Measurements from ENCODE around the gene DTX4. TPM values are rescaled to one million over a fixed set of nuclear protein-coding genes. Genes with fewer than 3 reads are reported as not detected.

Gene DTX4
- total RNA-seq, 1 donor from 2014 or later = 43.1 TPM

GRCh38 chr11:59141191-59141590 lies 30.7 kb upstream of the DTX4 start:
- Histone ChIP-seq H3K4me1 (peaks cover 21% of the 10 kb centered on the region), H3K4me3 (no peak overlapping the region), H3K36me3 (peaks cover 14% of the 10 kb centered on the region), H3K27ac (no peak overlapping the region), H3K9me3 (no peaks in the 10 kb centered on the region), H3K27me3 (no peaks in the 10 kb centered on the region)
- DNase-seq (no peak), ATAC-seq (no peak)
- intact Hi-C loops (cut with DNase I) = no loop called here
- no peak for TF ChIP-seq CTCF (IDR thresholded peaks at IDR 0.05)

DNA sequence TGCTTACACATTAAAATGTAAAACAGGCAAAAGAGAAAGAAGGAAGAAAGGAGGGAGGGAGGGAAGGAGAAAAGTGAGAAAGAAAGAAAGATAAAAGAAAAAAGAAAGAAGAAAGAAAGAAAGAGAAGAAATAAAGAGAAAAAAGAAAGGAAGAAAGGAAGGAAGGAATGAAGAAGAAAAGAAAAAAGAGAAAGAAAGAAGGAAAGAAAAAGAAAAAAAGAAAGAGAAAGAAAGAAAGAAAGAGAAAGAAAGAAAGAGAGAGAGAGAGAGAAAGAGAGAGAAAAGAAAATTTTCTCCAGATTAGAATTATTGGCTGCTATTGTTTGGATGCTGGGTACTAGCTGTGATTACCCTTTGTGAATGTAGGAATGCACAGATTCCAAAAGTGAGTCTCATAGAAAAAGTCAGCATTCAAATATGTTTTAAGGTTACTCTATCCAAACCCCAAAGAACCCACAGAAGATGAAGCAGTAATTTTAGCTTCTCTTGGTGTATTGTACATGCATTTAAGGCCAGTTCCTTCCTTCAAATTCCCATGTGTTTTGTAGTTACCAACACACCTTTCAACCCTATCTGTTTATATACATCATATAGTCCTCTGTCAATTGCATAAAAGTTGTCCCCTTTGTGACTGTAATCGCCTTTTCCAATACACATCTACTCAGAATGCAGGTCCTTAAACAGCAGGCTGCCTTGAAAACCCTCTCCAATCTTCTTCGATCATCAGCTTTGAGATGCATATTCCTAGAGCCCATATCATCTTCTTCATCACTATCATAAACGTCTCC lies 30.1 kb upstream of the DTX4 start:
- intact Hi-C loops (cut with DNase I) = no loop called here
- H3K4me1 ChIP-seq = peaks cover 21% of the 10 kb centered on the region

GRCh38 chr11:59142530-59143507 lies 29.1 kb upstream of the DTX4 start, which contains the start of gene FAM111A:
Gene FAM111A, plus strand, starts transcription at chr11:59142856. Its CDS starts 6,017 bp downstream, at chr11:59148873.
- Histone ChIP-seq H3K9me3 (no peaks in the 10 kb centered on the region), H3K4me1 (peaks cover 21% of the 10 kb centered on the region), H3K27me3 (no peaks in the 10 kb centered on the region), H3K4me3 (peak within 1 kb of the TSS; percentile 75), H3K36me3 (peaks cover 15% of the 10 kb centered on the region), H3K27ac (peak within 1 kb of the TSS; percentile 89)
- peak; percentile 30 for TF ChIP-seq CTCF (IDR thresholded peaks at IDR 0.05)
- intact Hi-C loops (cut with DNase I) = no loop called here
- DNase-seq (peak; percentile 96), ATAC-seq (peak; percentile 95)

More for the DNA sequence above, 30.1 kb upstream of the DTX4 start:
- H3K4me3 ChIP-seq = peak overlapping the region; percentile 75
- H3K36me3 ChIP-seq = peaks cover 14% of the 10 kb centered on the region
- H3K9me3 ChIP-seq = no peaks in the 10 kb centered on the region
- peak overlapping the region; percentile 89 for H3K27ac ChIP-seq
- ATAC-seq (no peak), DNase-seq (no peak)
- no peaks in the 10 kb centered on the region for H3K27me3 ChIP-seq
- TF ChIP-seq CTCF (IDR thresholded peaks at IDR 0.05) = no peak

- peaks cover 21% of the 10 kb centered on the region for H3K4me1 ChIP-seq
These were observed 27.8 kb upstream of the DTX4 start for GRCh38 chr11:59144096-59144495.

More at GRCh38 chr11:59144096-59144495, 27.8 kb upstream of the DTX4 start:
- intact Hi-C loops (cut with DNase I) = no loop called here
- H3K4me3 ChIP-seq = peak overlapping the region; percentile 75
- no peaks in the 10 kb centered on the region for H3K27me3 ChIP-seq
- peak overlapping the region; percentile 89 for H3K27ac ChIP-seq
- ATAC-seq (no peak), DNase-seq (no peak)
- H3K9me3 ChIP-seq = no peaks in the 10 kb centered on the region
- H3K36me3 ChIP-seq = peaks cover 20% of the 10 kb centered on the region
- TF ChIP-seq CTCF (IDR thresholded peaks at IDR 0.05) = no peak

Data from upper lobe of right lung (tissue), 1 donor.